HG02870 (cell line): ENCODE data around the gene ADH5.
A peak's percentile ranks its signal among the peaks of the same experiment; 100 is the strongest.
"Not testable (repeated sequence)": the region's sequence is repeated elsewhere in the genome, so short reads cannot be mapped to it uniquely, and the experiment has no call there.

ENCODE experiments used
- ATAC-seq: cut with Tn5 transposase; IDR thresholded peaks from one replicate; pipeline ENCODE4 v1.9.1; 2021; ENCODE audit warnings: mild to moderate bottlenecking, moderate library complexity; ENCODE audit not compliant: unreplicated experiment

ADH5 gene

DNA sequence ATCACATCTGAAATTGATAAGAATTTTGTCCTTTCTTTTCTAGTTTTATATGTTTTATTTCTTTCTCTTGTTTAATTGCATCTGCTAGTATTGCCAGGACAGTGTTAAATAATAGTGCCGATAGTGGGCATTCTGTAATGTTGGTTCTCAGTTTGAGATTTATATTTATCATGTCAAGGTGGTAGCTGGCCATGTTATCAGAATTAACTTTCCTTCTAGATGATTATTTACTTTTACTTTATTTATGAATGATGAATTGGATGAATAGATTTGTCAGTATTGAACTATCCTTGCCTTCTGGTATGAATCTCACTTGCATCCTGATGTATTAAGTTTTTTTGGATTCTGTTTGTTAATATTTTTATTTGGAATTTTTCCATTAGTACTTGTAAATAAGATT, 50.4 kb downstream of the ADH5 start:
- ATAC-seq: no peak

- no peak for ATAC-seq
Observed at GRCh38 chr4:99033956-99034355, 54.6 kb downstream of the ADH5 start.

DNA sequence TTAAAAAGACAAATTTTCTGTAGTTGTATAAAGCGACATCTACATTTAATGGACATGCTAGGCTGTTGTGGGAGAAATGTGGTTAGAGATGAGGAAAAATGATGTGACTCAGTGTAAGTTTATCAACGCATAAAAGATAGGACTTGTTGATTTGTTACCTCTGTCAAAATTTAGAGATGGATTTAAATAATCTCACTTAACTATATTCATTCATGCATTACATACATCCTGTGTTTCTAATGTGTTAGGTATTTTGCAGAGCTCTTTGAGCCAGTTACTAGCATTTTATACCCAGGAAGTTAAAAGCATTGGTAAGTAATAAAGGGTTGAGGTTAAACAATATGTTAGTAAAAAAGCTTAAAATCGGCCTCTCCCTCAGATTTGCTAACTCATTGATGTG, 58.7 kb downstream of the ADH5 start:
- no peak for ATAC-seq

DNA sequence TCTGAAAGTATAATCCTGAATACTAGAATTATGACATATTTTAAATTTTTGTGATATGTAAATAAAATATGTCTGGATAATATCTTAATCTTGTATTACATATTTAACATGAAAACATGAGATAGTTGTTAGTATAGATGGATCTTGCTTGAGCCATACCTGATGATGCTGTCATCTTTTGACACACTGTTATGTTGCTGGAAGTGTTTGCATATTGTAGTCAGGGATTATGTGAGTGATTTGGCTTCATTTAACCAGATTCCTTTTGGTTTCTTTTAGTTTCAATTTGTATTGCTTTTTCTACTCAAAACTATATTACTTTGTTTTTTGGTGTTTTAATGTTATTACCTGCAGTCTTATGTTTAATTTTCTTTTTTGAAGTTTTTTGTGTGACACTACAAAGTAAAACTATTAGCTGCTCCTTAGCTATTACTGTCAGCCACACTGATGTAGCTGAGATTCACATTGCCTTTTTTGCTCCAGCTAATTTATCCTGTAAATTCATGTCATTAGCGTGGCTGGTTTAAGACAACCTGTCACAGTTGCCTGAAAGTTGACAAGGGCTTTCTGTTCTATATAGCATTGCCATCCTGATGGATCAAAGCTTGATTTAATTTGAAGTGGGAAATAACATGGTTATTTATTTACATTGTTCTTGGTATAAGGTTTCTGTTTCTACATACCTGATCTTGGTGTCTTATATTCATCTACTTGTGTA, 59.4 kb downstream of the ADH5 start:
- ATAC-seq: peak; percentile 41

- no peak for ATAC-seq
Observed at GRCh38 chr4:99028187-99028586, 60.4 kb downstream of the ADH5 start.

DNA sequence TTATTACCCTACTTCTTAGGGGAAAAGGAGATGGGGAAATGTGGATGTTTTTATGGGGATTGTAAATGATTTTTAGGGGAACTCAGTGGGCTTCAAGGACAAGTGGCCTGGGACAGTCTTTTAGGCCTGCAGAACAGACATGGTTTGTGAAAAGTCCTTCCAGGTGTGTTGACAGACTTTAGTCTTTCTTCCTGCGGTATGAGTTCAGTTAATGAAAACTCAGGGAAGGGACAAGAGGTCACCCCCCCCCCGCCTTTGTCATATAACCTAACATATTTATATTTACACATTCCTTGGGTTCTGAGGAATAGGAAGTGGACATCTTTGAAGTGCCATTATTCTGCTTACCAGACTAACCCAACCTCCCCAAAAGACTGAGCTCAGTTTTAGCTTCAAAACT, 61.3 kb downstream of the ADH5 start:
- ATAC-seq: no peak

- no peak for ATAC-seq
Observed at GRCh38 chr4:99025506-99025905, 63.1 kb downstream of the ADH5 start.

DNA sequence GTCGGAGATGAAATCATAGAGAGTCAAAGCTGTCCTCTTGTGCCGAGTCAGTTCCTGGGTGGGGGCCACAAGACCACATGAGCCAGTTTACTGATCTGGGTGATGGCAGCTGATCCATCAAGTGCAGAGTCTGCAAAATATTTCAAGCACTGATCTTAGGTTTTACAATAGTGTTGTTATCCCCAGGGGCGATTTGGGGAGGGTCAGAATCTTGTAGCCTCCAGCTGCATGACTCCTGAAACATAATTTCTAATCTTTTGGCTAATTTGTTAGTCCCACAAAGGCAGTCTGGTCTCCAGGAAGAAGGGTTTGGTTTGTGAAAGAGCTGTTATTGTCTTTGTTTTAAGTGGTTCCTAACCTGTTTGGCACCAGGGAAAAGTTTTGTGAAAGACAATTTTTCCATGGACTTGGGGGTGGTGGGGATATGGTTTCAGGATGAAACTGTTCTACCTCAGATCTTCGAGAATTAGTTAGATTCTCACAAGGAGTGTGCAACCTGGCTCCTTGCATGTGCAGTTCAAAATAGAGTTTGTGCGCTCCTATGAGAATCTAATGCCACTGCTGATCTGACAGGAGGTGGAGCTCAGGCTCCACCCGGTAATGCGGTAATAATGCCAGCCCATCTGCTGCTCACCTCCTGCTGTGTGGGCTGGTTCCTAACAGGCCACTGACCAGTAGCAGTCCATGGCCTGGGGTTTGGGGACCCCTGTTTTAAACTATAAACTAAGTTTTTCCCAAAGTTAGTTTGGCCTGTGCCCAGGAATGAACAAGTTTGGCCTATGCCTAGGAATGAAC, 63.9 kb downstream of the ADH5 start:
- no peak for ATAC-seq

- ATAC-seq: not testable (repeated sequence)
Observed at GRCh38 chr4:99023800-99024251, 64.8 kb downstream of the ADH5 start.

DNA sequence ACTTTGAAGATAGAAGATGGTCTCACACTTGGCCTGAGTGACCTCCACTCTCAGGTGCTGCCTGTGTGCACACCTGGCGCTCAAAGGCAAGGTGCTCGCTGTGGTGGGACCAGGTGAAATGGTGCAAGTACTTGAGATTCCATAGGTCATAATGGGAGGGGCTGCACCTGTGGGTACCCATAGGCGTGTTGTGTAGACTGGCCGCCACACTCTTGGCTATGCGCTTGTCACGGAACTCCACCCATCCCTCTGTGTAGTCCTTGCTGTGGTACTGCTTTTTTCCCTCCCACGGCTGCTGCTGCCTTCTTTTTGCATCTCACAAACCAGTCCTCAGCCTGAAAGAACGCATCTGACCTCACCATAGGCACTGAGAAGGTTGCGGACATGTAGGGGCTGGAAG, 66.0 kb downstream of the ADH5 start:
- ATAC-seq: no peak

- ATAC-seq: no peak
Observed at GRCh38 chr4:99021386-99021785, 67.2 kb downstream of the ADH5 start.
